CD4-positive, alpha-beta T cell (primary cell): ENCODE measurements around the gene LAMA3. TPM values are rescaled to one million over a fixed set of nuclear protein-coding genes. Genes with fewer than 3 reads are reported as not detected.

ENCODE experiments used
- ATAC-seq: fragments of 200-7000 bp; cut with Tn5 transposase; one replicate; pipeline ENCODE4 v1.10.0; 2022; ENCODE audit warnings: mild to moderate bottlenecking; ENCODE audit not compliant: poor library complexity
- CTCF ChIA-PET: fragments of 350-600 bp; sonication (Branson Sonifier 250); formaldehyde crosslinking; loops from one replicate; lab custom pipeline; 2021; ENCODE audit warnings: antibody characterized with exemption, inconsistent platforms; lab: Charles Lee
- POLR2A ChIA-PET: fragments of 350-600 bp; sonication (Branson Sonifier 250); formaldehyde crosslinking; loops from one replicate; lab custom pipeline; 2021; ENCODE audit warnings: antibody characterized with exemption, inconsistent platforms; lab: Charles Lee
- DNase-seq, 14 experiments: peaks; one replicate each; pipeline ENCODE4 v3.0.0-alpha.2; 2013 to 2020; ENCODE audit warnings: mixed read lengths in 2 of 14
- H3K27ac ChIP-seq, 2 donors: one replicate each; pipeline versions ENCODE4 v1.5.1 to v1.7.0; 2013; ENCODE audit warnings: low read length in 2 of 2, low read depth in 1 of 2, mild to moderate bottlenecking in 1 of 2
- H3K27me3 ChIP-seq, 2 experiments: 1 replicate in 1 of 2; 2 replicates in 1 of 2; pipeline versions ENCODE4 v1.6.1 to v1.7.0; 2013; ENCODE audit warnings: low read length in 2 of 2, control low read depth in 1 of 2, mild to moderate bottlenecking in 1 of 2, moderate library complexity in 1 of 2; ENCODE audit not compliant: insufficient read depth in 2 of 2, control insufficient read depth in 1 of 2
- H3K36me3 ChIP-seq: one replicate; pipeline ENCODE4 v1.6.1; 2013; ENCODE audit warnings: low read length, control low read depth; ENCODE audit not compliant: insufficient read depth
- H3K4me1 ChIP-seq: one replicate; pipeline ENCODE4 v1.6.1; 2013; ENCODE audit warnings: low read length, control low read depth; ENCODE audit not compliant: insufficient read depth
- H3K4me3 ChIP-seq: one replicate; pipeline ENCODE4 v1.5.1; 2013; ENCODE audit warnings: mild to moderate bottlenecking, low read length, moderate library complexity
- H3K9me3 ChIP-seq, 2 experiments: 1 replicate in 1 of 2; 2 replicates in 1 of 2; pipeline versions ENCODE4 v1.6.1 to v1.7.0; 2013; ENCODE audit warnings: low read length in 2 of 2, mild to moderate bottlenecking in 2 of 2, control low read depth in 1 of 2, moderate library complexity in 1 of 2; ENCODE audit not compliant: control insufficient read depth in 1 of 2, insufficient read depth in 1 of 2
- H3K27ac Mint-ChIP-seq: one replicate; pipeline ENCODE4 v1.8.0; 2020; ENCODE audit warnings: mixed read lengths
- H3K27me3 Mint-ChIP-seq: one replicate; pipeline ENCODE4 v1.8.0; 2021; ENCODE audit warnings: mixed read lengths
- H3K36me3 Mint-ChIP-seq: one replicate; pipeline ENCODE4 v1.8.0; 2021; ENCODE audit warnings: low read depth, mixed read lengths
- H3K4me1 Mint-ChIP-seq: one replicate; pipeline ENCODE4 v1.8.0; 2021; ENCODE audit warnings: low read depth, mixed read lengths
- H3K4me3 Mint-ChIP-seq: one replicate; pipeline ENCODE4 v1.8.0; 2020; ENCODE audit warnings: mild to moderate bottlenecking, mixed read lengths
- H3K9me3 Mint-ChIP-seq: one replicate; pipeline ENCODE4 v1.8.0; 2020; ENCODE audit warnings: mixed read lengths
- CTCF ChIP-seq: fragments of 200-600 bp; IDR thresholded peaks from one replicate; pipeline ENCODE4 v1.8.0; 2022; ENCODE audit warnings: antibody characterized with exemption, mild to moderate bottlenecking
- intact Hi-C, 2 experiments: fragments of 100-400 bp; cut with DNase I in 1 of 2; cut with micrococcal nuclease in 1 of 2; formaldehyde crosslinking; loops; one replicate each; pipeline versions ENCODE4 v1.15.1 to v1.9.0; 2023 to 2025; cut with DNase I, micrococcal nuclease
- total RNA-seq, 174 experiments: library from RNA in 2 of 174; stranded (reverse) in 2 of 174; gene quantifications; one replicate each; pipeline ENCODE4 v1.2.3 and lab custom pipeline; 2021 to 2026

LAMA3 gene
- total RNA-seq, 2 experiments from 2014 or later, result 0.19 TPM; not detected in 1

DNA sequence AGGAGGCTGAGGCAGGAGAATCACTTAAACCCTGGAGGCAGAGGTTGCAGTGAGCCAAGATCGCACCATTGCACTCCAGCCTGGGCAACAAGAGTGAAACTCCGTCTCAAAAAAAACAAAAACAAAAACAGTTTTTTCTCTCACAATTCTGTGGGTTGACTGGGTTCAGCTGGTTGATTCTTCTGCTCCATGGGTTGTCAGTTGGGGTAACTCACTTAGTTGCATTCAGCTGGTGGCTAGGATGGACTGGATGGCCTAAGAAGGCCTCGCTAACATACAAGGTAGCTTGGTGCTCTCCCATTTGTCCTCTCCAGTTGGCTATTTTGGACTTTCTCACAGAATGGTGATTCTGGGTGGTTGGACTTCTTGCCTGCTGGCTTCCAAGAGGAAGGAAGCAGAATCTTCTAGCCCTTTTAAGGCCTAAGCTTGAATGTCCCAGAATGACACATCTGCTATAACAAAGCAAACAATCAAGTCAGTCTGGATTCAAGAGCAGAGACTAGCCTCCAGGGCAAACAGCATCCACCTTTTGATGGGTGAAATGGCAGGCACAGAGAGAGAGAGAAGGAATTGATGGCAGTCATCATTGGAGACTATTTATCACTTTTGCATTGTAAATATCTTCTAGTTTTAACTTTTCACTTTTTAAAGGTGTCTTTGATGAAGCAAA, 17.9 kb downstream of the LAMA3 start:
- peaks cover 9% of the 10 kb centered on the region for H3K27me3 Mint-ChIP-seq
- no peak for TF ChIP-seq CTCF
- H3K4me1 Mint-ChIP-seq, result peaks cover under 1% of the 10 kb centered on the region
- H3K36me3 Mint-ChIP-seq, result no peaks in the 10 kb centered on the region
- H3K4me1 ChIP-seq, result peaks cover 3% of the 10 kb centered on the region
- DNase-seq, result no peak
- ChIA-PET CTCF (no interaction called here), POLR2A (no interaction called here)
- no peaks in the 10 kb centered on the region for H3K36me3 ChIP-seq
- no peak overlapping the region for H3K27ac Mint-ChIP-seq
- H3K4me3 Mint-ChIP-seq, result no peak overlapping the region
- H3K27ac ChIP-seq, result no peak overlapping the region
- peaks cover 0 to 4% of the 10 kb centered on the region in 2 experiments for H3K9me3 ChIP-seq
- peaks cover 6% of the 10 kb centered on the region in 2 experiments for H3K27me3 ChIP-seq
- intact Hi-C loops, result no loop called here
- no peak for ATAC-seq
- H3K9me3 Mint-ChIP-seq, result no peaks in the 10 kb centered on the region
- no peak overlapping the region for H3K4me3 ChIP-seq

- DNase-seq (no peak), ATAC-seq (no peak)
- Histone ChIP-seq H3K4me1 (peaks cover 13% of the 10 kb centered on the region), H3K4me3 (no peak overlapping the region), H3K27ac (no peak overlapping the region), H3K9me3 (peaks cover 0 to 4% of the 10 kb centered on the region in 2 experiments), H3K27me3 (no peaks in the 10 kb centered on the region), H3K36me3 (no peaks in the 10 kb centered on the region)
- ChIA-PET CTCF (interaction anchor here (0.9 kb wide), 1 partner anchor 10 kb away, joined by 3 read pairs; no protein-coding TSS in a partner anchor), POLR2A (no interaction called here)
- H3K27ac Mint-ChIP-seq, result no peak overlapping the region
- H3K27me3 Mint-ChIP-seq, result peaks cover 5% of the 10 kb centered on the region
- H3K4me3 Mint-ChIP-seq, result no peak overlapping the region
- no peak for TF ChIP-seq CTCF
- H3K4me1 Mint-ChIP-seq, result peaks cover 20% of the 10 kb centered on the region
- H3K36me3 Mint-ChIP-seq, result no peaks in the 10 kb centered on the region
- intact Hi-C loops, result no loop called here
- no peaks in the 10 kb centered on the region for H3K9me3 Mint-ChIP-seq
Measured at GRCh38 chr18:23710068-23710527, 20.8 kb downstream of the LAMA3 start.

- no peaks in the 10 kb centered on the region for H3K9me3 Mint-ChIP-seq
- CTCF ChIA-PET, result interaction anchor here (0.8 kb wide), 1 partner anchor 207 kb away, joined by 3 read pairs; no protein-coding TSS in a partner anchor
- H3K27ac Mint-ChIP-seq, result no peak overlapping the region
- Histone ChIP-seq H3K9me3 (peaks cover 0 to 4% of the 10 kb centered on the region in 2 experiments), H3K27me3 (no peaks in the 10 kb centered on the region), H3K4me1 (peaks cover 13% of the 10 kb centered on the region), H3K27ac (no peak overlapping the region), H3K36me3 (no peaks in the 10 kb centered on the region), H3K4me3 (no peak overlapping the region)
- no peak for TF ChIP-seq CTCF
- H3K36me3 Mint-ChIP-seq, result no peaks in the 10 kb centered on the region
- intact Hi-C loops, result no loop called here
- DNase-seq (no peak), ATAC-seq (no peak)
- peaks cover 20% of the 10 kb centered on the region for H3K4me1 Mint-ChIP-seq
- POLR2A ChIA-PET, result no interaction called here
- peaks cover 5% of the 10 kb centered on the region for H3K27me3 Mint-ChIP-seq
- H3K4me3 Mint-ChIP-seq, result no peak overlapping the region
Measured at GRCh38 chr18:23710946-23711345, 21.7 kb downstream of the LAMA3 start.
